ENCODE data around the gene PLEKHA4.
"Not testable (repeated sequence)": the region's sequence is repeated elsewhere in the genome, so short reads cannot be mapped to it uniquely, and the experiment has no call there.

Gene PLEKHA4

GRCh38 chr19:48905664-48906063 is 37.2 kb upstream of the PLEKHA4 start:
- Histone ChIP-seq H3K36me3 (ENCODE audit: insufficient read depth, low read length) (peaks cover 4% of the 10 kb centered on the region; the same call in 1 of the 2 replicates), H3K79me2 (ENCODE audit: control insufficient read depth, insufficient read depth, low read length, unreplicated experiment) (peaks cover 10% of the 10 kb centered on the region), H3K4me1 (ENCODE audit: control insufficient read depth, insufficient read depth, low read length, unreplicated experiment) (no peaks in the 10 kb centered on the region), H2AFZ (ENCODE audit: low read length, unreplicated experiment) (no peak overlapping the region), H3K4me3 (ENCODE audit: low read depth, low read length) (no peak overlapping the region), H3K27ac (ENCODE audit: low read depth, low read length) (no peak overlapping the region), H3K27me3 (ENCODE audit: insufficient read depth, low read length) (no peaks in the 10 kb centered on the region)

GRCh38 chr19:48903788-48904187 is 35.4 kb upstream of the PLEKHA4 start:
- not testable (repeated sequence) for H3K27me3 ChIP-seq (ENCODE audit: insufficient read depth, low read length); H3K27ac ChIP-seq (ENCODE audit: low read depth, low read length); H3K36me3 ChIP-seq (ENCODE audit: insufficient read depth, low read length); H3K4me3 ChIP-seq (ENCODE audit: low read depth, low read length); H3K4me1 ChIP-seq (ENCODE audit: control insufficient read depth, insufficient read depth, low read length, unreplicated experiment); H2AFZ ChIP-seq (ENCODE audit: low read length, unreplicated experiment)
- peaks cover 15% of the 10 kb centered on the region for H3K79me2 ChIP-seq (ENCODE audit: control insufficient read depth, insufficient read depth, low read length, unreplicated experiment)

- not testable (repeated sequence) for H3K4me3 ChIP-seq (ENCODE audit: low read depth, low read length); H3K36me3 ChIP-seq (ENCODE audit: insufficient read depth, low read length); H3K4me1 ChIP-seq (ENCODE audit: control insufficient read depth, insufficient read depth, low read length, unreplicated experiment); H2AFZ ChIP-seq (ENCODE audit: low read length, unreplicated experiment); H3K27me3 ChIP-seq (ENCODE audit: insufficient read depth, low read length); H3K27ac ChIP-seq (ENCODE audit: low read depth, low read length)
- peaks cover 15% of the 10 kb centered on the region for H3K79me2 ChIP-seq (ENCODE audit: control insufficient read depth, insufficient read depth, low read length, unreplicated experiment)
Observed at GRCh38 chr19:48902291-48902690, 33.9 kb upstream of the PLEKHA4 start.

- no peaks in the 10 kb centered on the region for H3K27me3 ChIP-seq (ENCODE audit: insufficient read depth, low read length)
- peak overlapping the region; percentile 79 for H3K27ac ChIP-seq (ENCODE audit: low read depth, low read length)
- peaks cover 3% of the 10 kb centered on the region; the same call in 1 of the 2 replicates for H3K36me3 ChIP-seq (ENCODE audit: insufficient read depth, low read length)
- no peaks in the 10 kb centered on the region for H3K4me1 ChIP-seq (ENCODE audit: control insufficient read depth, insufficient read depth, low read length, unreplicated experiment)
- peak overlapping the region; percentile 74 for H2AFZ ChIP-seq (ENCODE audit: low read length, unreplicated experiment)
- H3K4me3 ChIP-seq (ENCODE audit: low read depth, low read length), result peak overlapping the region; percentile 88
- H3K79me2 ChIP-seq (ENCODE audit: control insufficient read depth, insufficient read depth, low read length, unreplicated experiment), result peaks cover 15% of the 10 kb centered on the region
Observed at GRCh38 chr19:48900477-48901406, 32.3 kb upstream of the PLEKHA4 start.

GRCh38 chr19:48899781-48900476 is 31.5 kb upstream of the PLEKHA4 start, which contains the start of gene NUCB1:
TSS of gene NUCB1 (plus strand) at chr19:48900312. CDS start at chr19:48900797, 485 bp downstream.
- peak within 1 kb of the TSS; percentile 88 for H3K4me3 ChIP-seq (ENCODE audit: low read depth, low read length)
- no peaks in the 10 kb centered on the region for H3K27me3 ChIP-seq (ENCODE audit: insufficient read depth, low read length)

GRCh38 chr19:48899386-48899749 is 31.0 kb upstream of the PLEKHA4 start:
- H3K4me3 ChIP-seq (ENCODE audit: low read depth, low read length); H3K27me3 ChIP-seq (ENCODE audit: insufficient read depth, low read length); H2AFZ ChIP-seq (ENCODE audit: low read length, unreplicated experiment); H3K36me3 ChIP-seq (ENCODE audit: insufficient read depth, low read length); H3K4me1 ChIP-seq (ENCODE audit: control insufficient read depth, insufficient read depth, low read length, unreplicated experiment); H3K27ac ChIP-seq (ENCODE audit: low read depth, low read length): not testable (repeated sequence)
- H3K79me2 ChIP-seq (ENCODE audit: control insufficient read depth, insufficient read depth, low read length, unreplicated experiment), result peaks cover 15% of the 10 kb centered on the region

More at GRCh38 chr19:48899781-48900476, 31.5 kb upstream of the PLEKHA4 start, which contains the start of gene NUCB1:
- H3K79me2 ChIP-seq (ENCODE audit: control insufficient read depth, insufficient read depth, low read length, unreplicated experiment), result peaks cover 15% of the 10 kb centered on the region
- peak within 1 kb of the TSS; percentile 74 for H2AFZ ChIP-seq (ENCODE audit: low read length, unreplicated experiment)
- H3K4me1 ChIP-seq (ENCODE audit: control insufficient read depth, insufficient read depth, low read length, unreplicated experiment), result no peaks in the 10 kb centered on the region
- peak within 1 kb of the TSS; percentile 79 for H3K27ac ChIP-seq (ENCODE audit: low read depth, low read length)
- H3K36me3 ChIP-seq (ENCODE audit: insufficient read depth, low read length), result no peaks in the 10 kb centered on the region

GRCh38 chr19:48897181-48897580 is 28.8 kb upstream of the PLEKHA4 start:
- H3K36me3 ChIP-seq (ENCODE audit: insufficient read depth, low read length), result no peaks in the 10 kb centered on the region
- H3K79me2 ChIP-seq (ENCODE audit: control insufficient read depth, insufficient read depth, low read length, unreplicated experiment), result peaks cover 12% of the 10 kb centered on the region
- H2AFZ ChIP-seq (ENCODE audit: low read length, unreplicated experiment), result no peak overlapping the region
- no peak overlapping the region for H3K4me3 ChIP-seq (ENCODE audit: low read depth, low read length)
- no peak overlapping the region for H3K27ac ChIP-seq (ENCODE audit: low read depth, low read length)
- H3K4me1 ChIP-seq (ENCODE audit: control insufficient read depth, insufficient read depth, low read length, unreplicated experiment), result no peaks in the 10 kb centered on the region
- H3K27me3 ChIP-seq (ENCODE audit: insufficient read depth, low read length), result no peaks in the 10 kb centered on the region

- H3K27ac ChIP-seq (ENCODE audit: low read depth, low read length), result no peak overlapping the region
Observed at GRCh38 chr19:48896191-48896720, 27.8 kb upstream of the PLEKHA4 start.

GRCh38 chr19:48895226-48895625 is 26.8 kb upstream of the PLEKHA4 start:
- Histone ChIP-seq H3K4me1 (ENCODE audit: control insufficient read depth, insufficient read depth, low read length, unreplicated experiment) (no peaks in the 10 kb centered on the region), H3K79me2 (ENCODE audit: control insufficient read depth, insufficient read depth, low read length, unreplicated experiment) (peaks cover under 1% of the 10 kb centered on the region), H2AFZ (ENCODE audit: low read length, unreplicated experiment) (no peak overlapping the region), H3K27ac (ENCODE audit: low read depth, low read length) (no peak overlapping the region), H3K4me3 (ENCODE audit: low read depth, low read length) (no peak overlapping the region), H3K27me3 (ENCODE audit: insufficient read depth, low read length) (no peaks in the 10 kb centered on the region), H3K36me3 (ENCODE audit: insufficient read depth, low read length) (no peaks in the 10 kb centered on the region)

More at GRCh38 chr19:48896191-48896720, 27.8 kb upstream of the PLEKHA4 start:
- no peaks in the 10 kb centered on the region for H3K36me3 ChIP-seq (ENCODE audit: insufficient read depth, low read length)
- H3K4me3 ChIP-seq (ENCODE audit: low read depth, low read length), result no peak overlapping the region
- no peaks in the 10 kb centered on the region for H3K27me3 ChIP-seq (ENCODE audit: insufficient read depth, low read length)
- H3K79me2 ChIP-seq (ENCODE audit: control insufficient read depth, insufficient read depth, low read length, unreplicated experiment), result peaks cover 9% of the 10 kb centered on the region
- H3K4me1 ChIP-seq (ENCODE audit: control insufficient read depth, insufficient read depth, low read length, unreplicated experiment), result no peaks in the 10 kb centered on the region
- H2AFZ ChIP-seq (ENCODE audit: low read length, unreplicated experiment), result no peak overlapping the region

- Histone ChIP-seq H3K4me1 (ENCODE audit: control insufficient read depth, insufficient read depth, low read length, unreplicated experiment) (no peaks in the 10 kb centered on the region), H3K79me2 (ENCODE audit: control insufficient read depth, insufficient read depth, low read length, unreplicated experiment) (no peaks in the 10 kb centered on the region), H3K36me3 (ENCODE audit: insufficient read depth, low read length) (no peaks in the 10 kb centered on the region), H3K27me3 (ENCODE audit: insufficient read depth, low read length) (no peaks in the 10 kb centered on the region), H3K4me3 (ENCODE audit: low read depth, low read length) (no peak overlapping the region), H2AFZ (ENCODE audit: low read length, unreplicated experiment) (no peak overlapping the region), H3K27ac (ENCODE audit: low read depth, low read length) (no peak overlapping the region)
Observed at GRCh38 chr19:48890551-48890950, 22.1 kb upstream of the PLEKHA4 start.

Measured in ACC112 (cell line).